Endothelial cell (in vitro differentiated cells): Measurements from ENCODE around the gene HOXD1. TPM values are rescaled to one million over a fixed set of nuclear protein-coding genes. Genes with fewer than 3 reads are reported as not detected.

Experiments
- DNase-seq: peaks from one replicate; pipeline ENCODE4 v3.0.0; 2021; ENCODE audit warnings: low spot score
- H3K27ac Mint-ChIP-seq: one replicate; pipeline ENCODE4 v1.8.0; 2021; ENCODE audit warnings: mixed read lengths, inconsistent platforms; ENCODE audit not compliant: unreplicated experiment
- H3K27me3 Mint-ChIP-seq: one replicate; pipeline ENCODE4 v1.8.0; 2021; ENCODE audit warnings: mild to moderate bottlenecking, moderate library complexity, mixed read lengths, inconsistent platforms; ENCODE audit not compliant: unreplicated experiment
- H3K36me3 Mint-ChIP-seq: one replicate; pipeline ENCODE4 v1.8.0; 2021; ENCODE audit warnings: mild to moderate bottlenecking, low read depth, mixed read lengths, inconsistent platforms; ENCODE audit not compliant: unreplicated experiment
- H3K4me1 Mint-ChIP-seq: one replicate; pipeline ENCODE4 v1.8.0; 2021; ENCODE audit warnings: mild to moderate bottlenecking, mixed read lengths, inconsistent platforms; ENCODE audit not compliant: unreplicated experiment
- H3K4me3 Mint-ChIP-seq: one replicate; pipeline ENCODE4 v1.8.0; 2021; ENCODE audit warnings: mild to moderate bottlenecking, mixed read lengths, inconsistent platforms; ENCODE audit not compliant: unreplicated experiment
- H3K9me3 Mint-ChIP-seq: one replicate; pipeline ENCODE4 v1.8.0; 2021; ENCODE audit warnings: mixed read lengths, inconsistent platforms; ENCODE audit not compliant: unreplicated experiment
- total RNA-seq: library from RNA; stranded (reverse); fragmentation: NEBNext Ultra II Directional; extraction: Animal tissue kit (Norgen Biotek cat#: 25700); gene quantifications from one replicate; pipeline ENCODE4 v1.2.1, GENCODE V29; 2021; ENCODE audit not compliant: unreplicated experiment
- TF ChIP-seq, protein P1 (sequence below): fragments of 200-600 bp; sonication (generic); IDR thresholded peaks from one replicate; pipeline ENCODE4 v1.5.0; 2021; ENCODE audit warnings: antibody characterized with exemption; ENCODE audit not compliant: unreplicated experiment

HOXD1 gene
- total RNA-seq, 1 donor from 2014 or later = 3.8 TPM

DNA sequence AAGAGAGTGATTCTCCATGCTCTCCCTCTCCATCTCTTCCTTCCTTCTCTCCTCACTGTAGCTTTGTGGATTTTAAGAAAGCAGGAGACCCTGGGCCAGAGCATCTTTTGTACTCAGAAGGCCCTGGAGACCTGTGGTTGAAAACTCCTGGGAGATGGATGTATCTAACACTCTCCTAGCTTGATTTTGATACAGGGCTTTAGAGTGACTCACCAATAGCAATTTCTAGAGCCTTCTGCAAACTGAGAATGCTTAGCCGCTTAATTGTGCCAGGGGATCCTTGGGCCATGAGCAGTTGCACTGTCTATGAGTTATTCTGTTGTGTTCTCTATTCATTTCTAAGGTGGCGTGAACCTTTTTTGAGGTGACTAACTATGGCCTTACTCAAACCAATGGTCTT lies 17.7 kb downstream of the HOXD1 start:
- Mint-ChIP-seq H3K36me3 (no peaks in the 10 kb centered on the region), H3K4me3 (no peak overlapping the region), H3K9me3 (no peaks in the 10 kb centered on the region), H3K27me3 (peaks cover 2% of the 10 kb centered on the region), H3K27ac (no peak overlapping the region), H3K4me1 (no peaks in the 10 kb centered on the region)
- DNase-seq = no peak
- TF ChIP-seq, protein P1, sequence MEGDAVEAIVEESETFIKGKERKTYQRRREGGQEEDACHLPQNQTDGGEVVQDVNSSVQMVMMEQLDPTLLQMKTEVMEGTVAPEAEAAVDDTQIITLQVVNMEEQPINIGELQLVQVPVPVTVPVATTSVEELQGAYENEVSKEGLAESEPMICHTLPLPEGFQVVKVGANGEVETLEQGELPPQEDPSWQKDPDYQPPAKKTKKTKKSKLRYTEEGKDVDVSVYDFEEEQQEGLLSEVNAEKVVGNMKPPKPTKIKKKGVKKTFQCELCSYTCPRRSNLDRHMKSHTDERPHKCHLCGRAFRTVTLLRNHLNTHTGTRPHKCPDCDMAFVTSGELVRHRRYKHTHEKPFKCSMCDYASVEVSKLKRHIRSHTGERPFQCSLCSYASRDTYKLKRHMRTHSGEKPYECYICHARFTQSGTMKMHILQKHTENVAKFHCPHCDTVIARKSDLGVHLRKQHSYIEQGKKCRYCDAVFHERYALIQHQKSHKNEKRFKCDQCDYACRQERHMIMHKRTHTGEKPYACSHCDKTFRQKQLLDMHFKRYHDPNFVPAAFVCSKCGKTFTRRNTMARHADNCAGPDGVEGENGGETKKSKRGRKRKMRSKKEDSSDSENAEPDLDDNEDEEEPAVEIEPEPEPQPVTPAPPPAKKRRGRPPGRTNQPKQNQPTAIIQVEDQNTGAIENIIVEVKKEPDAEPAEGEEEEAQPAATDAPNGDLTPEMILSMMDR = no peak

GRCh38 chr2:176206682-176207081 lies 18.2 kb downstream of the HOXD1 start:
- TF ChIP-seq, protein P1 = no peak

DNA sequence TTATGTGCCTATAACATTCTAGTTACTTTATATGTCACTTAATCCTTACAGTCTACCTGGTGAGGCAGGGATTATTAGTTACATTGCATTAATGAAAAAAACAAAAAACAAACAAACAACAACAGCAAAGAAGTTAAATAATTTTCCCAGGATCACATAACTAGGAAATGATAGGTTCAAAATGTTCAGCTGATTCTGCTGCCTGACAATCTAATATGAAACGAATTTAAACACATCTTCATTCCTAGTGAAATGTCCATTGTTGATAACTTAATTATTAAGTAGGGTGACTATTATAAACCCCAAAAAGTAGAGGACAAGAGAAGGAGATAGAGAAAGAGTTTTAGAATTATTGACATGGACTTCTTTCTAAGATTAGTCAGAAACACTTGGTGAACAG lies 22.6 kb downstream of the HOXD1 start:
- TF ChIP-seq, protein P1 = no peak
- H3K4me3 Mint-ChIP-seq = no peak overlapping the region
- peaks cover 12% of the 10 kb centered on the region for H3K4me1 Mint-ChIP-seq
- no peak overlapping the region for H3K27ac Mint-ChIP-seq
- peaks cover 2% of the 10 kb centered on the region for H3K27me3 Mint-ChIP-seq
- DNase-seq = no peak
- H3K9me3 Mint-ChIP-seq = no peaks in the 10 kb centered on the region
- no peaks in the 10 kb centered on the region for H3K36me3 Mint-ChIP-seq

More at GRCh38 chr2:176206682-176207081, 18.2 kb downstream of the HOXD1 start:
- no peak for DNase-seq
- Mint-ChIP-seq H3K4me3 (no peak overlapping the region), H3K9me3 (no peaks in the 10 kb centered on the region), H3K27me3 (peaks cover 2% of the 10 kb centered on the region), H3K4me1 (peaks cover under 1% of the 10 kb centered on the region), H3K36me3 (no peaks in the 10 kb centered on the region), H3K27ac (no peak overlapping the region)

GRCh38 chr2:176212276-176212675 lies 23.8 kb downstream of the HOXD1 start:
- Mint-ChIP-seq H3K27ac (no peak overlapping the region), H3K27me3 (peaks cover 2% of the 10 kb centered on the region), H3K4me3 (no peak overlapping the region), H3K36me3 (no peaks in the 10 kb centered on the region), H3K9me3 (no peaks in the 10 kb centered on the region), H3K4me1 (peaks cover 12% of the 10 kb centered on the region)
- TF ChIP-seq, protein P1 = no peak
- DNase-seq = no peak

GRCh38 chr2:176213406-176213805 lies 24.9 kb downstream of the HOXD1 start:
- H3K4me3 Mint-ChIP-seq = no peak overlapping the region
- H3K9me3 Mint-ChIP-seq = no peaks in the 10 kb centered on the region
- DNase-seq = no peak
- no peaks in the 10 kb centered on the region for H3K36me3 Mint-ChIP-seq
- no peak overlapping the region for H3K27ac Mint-ChIP-seq
- TF ChIP-seq, protein P1 = no peak
- peaks cover 2% of the 10 kb centered on the region for H3K27me3 Mint-ChIP-seq
- H3K4me1 Mint-ChIP-seq = peaks cover 12% of the 10 kb centered on the region
